HG03378 (cell line): ENCODE measurements around the gene TRAF2.

Experiments used
- ATAC-seq: cut with Tn5 transposase; IDR thresholded peaks from one replicate; pipeline ENCODE4 v1.9.1; 2021; ENCODE audit warnings: mild to moderate bottlenecking, moderate library complexity; ENCODE audit not compliant: unreplicated experiment

TRAF2 gene

DNA sequence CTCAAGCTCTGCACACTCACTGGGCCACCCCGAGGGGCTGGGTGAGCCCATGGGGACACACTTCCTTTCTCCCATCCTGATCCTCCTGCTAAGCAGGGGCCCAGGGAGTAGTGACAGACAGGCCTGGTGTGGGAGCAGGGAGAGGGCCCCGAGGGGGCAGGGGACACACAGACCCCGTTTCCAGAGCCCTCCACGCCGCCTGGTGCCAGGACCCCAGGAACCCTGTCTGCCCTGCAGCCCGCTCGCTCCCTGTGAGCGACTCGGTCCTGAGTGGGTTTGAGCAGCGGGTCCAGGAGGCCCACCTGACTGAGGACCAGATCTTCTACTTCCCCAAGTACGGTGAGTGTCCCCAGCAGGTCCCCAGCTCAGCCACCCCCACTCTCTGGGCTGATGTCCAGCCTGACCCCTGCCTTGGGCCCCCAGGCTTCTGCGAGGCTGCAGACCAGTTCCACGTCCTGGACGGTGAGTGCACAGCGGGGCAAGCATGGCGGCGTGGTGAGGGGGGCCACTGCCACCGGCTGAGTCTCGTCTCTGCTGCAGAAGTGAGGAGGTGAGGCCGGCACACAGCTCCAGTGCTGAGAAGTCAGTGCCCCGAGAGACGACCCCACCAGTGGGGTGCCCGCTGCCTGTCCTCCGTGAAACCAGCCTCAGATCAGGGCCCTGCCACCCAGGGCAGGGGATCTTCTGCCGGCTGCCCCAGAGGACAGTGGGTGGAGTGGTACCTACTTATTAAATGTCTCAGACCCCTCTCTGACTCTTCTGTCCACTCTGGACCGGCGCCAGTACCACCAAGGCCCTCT, 60.1 kb downstream of the TRAF2 start:
- ATAC-seq = no peak

DNA sequence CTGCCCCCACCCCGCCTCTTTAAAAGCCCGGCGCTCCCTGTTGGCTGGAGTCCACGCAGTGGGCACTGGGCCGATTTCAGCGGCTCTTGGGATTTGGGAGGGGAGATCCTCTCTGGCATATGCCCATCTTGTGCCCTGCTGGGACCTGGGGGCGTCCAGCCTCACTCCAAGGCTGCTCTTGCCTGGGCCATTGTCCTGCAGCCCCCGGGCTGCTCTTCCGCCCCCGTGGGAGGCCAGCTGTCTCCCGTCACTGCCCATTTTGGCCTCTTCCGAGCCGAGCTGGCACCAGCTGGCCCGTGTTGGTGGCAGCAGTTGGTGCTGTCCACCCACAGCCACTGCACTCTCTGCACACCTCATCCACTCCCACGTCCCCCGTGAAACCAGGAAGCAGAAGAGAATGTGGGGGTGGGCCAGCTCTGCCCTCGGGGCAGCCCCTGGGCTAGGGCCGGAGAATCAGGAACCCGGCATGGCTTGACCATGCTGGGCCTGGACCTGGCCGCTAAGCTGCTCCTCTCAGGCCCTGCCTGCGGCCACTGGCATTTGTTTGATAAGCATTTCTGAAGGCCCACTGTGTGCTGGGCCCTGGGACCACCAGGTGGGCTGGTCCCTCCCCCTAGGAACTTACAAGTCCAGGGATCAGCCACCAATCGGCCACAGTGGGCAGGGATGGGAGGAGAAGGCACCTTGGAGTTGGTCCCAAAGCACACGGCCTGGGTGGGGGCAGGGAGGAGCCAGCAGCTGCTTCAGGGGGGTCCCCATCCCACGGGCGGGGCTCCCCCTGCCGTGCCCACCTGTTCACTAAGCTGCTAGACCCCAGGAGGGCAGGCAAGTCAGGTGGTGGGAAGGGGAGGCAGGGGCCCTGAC, 60.9 kb downstream of the TRAF2 start:
- no peak for ATAC-seq

DNA sequence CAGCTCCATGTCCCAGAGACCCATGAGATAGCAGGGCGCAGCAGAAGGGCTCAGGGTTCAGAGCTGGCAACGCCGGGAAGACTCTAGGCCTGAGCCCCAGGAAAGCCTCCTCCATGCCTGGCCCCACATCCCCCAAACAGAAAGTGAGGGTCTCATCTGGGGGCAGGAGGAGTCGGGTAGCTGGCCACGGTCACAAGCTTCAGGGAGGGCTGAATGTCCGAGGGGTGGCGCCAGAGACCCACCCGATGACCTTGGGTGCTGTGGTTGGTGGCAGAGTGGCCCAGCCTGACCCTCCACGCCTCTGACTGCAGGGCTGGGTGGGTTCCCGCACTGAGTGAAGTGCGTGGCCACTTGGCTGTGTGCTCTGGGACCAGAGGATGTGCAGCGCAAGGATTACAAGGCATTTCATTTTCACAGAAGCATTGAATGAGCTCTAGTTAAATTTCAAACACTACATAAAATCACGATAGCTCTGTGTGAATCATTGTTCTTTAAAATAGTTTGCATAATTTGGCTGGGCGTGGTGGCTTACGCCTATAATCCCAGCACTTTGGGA, 61.7 kb downstream of the TRAF2 start:
- ATAC-seq = no peak

DNA sequence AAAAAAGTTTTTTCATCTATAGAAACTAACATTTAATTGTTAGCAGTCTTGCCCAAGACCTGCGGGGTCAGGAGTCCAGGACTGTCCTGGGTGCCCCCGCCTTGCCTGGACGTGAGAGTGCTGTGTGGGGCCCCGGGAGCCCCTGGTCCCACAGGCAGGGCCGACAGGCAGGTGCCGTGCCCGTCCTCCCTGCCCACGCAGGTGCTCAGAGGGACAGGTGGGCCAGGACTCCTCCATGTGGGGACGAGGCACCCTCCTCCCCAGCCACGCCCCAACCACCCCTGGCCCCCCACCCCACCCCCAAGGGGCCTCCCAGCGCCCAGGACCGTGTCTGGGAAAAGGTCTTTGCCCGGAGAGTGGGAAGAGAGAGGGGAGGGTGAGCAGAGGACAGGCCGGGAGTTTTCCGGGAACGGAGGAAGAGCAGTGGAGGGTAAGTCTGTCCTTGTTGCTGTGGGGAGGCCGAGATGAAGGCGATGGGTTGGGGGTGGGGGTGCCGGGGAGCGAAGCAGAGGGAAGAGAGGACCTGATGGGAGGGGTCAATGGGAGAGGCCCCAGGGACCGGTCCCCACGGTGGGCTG, 63.0 kb downstream of the TRAF2 start:
- no peak for ATAC-seq

DNA sequence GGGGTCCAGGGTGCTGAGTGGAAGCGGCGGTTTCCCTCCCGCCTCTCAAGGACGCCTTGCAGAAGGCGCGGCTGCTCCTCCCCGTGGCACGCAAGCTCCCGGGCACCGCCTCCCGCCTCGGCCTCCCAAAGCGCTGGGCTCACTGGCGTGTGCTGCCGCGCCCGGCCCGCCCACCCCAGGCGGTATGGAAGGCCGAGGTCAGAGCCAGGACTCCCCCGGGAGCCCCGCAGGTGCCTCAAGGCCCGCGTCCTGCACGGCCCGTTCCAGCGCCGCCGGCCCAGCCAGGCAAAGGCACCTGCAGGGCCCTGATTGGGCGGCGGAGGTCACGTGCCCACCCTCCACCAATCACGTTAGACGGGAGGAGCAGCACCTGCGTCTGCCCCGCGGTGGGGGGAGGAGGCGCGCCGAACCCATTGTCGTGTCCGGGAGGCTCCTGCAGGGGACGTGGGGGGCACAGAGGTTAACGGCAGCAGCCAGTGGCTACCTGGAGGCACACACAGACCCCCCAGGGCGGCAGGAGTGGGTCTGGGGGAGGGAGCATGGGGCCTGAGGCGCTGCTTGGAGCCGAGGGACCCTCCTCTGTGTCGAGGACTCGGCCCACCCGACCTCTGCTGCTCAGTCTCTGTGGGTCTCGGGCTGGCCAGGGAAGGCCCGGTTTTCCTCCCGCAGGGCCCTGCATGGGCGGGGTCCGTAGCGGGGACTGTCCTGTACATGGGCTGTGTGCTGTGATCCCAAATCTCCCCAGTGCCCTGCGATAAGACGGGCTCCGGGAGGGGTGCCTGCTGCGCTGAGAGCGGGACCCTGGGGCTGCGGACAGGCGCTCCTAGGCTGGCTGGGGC, 63.7 kb downstream of the TRAF2 start:
- ATAC-seq = peak; percentile 53

DNA sequence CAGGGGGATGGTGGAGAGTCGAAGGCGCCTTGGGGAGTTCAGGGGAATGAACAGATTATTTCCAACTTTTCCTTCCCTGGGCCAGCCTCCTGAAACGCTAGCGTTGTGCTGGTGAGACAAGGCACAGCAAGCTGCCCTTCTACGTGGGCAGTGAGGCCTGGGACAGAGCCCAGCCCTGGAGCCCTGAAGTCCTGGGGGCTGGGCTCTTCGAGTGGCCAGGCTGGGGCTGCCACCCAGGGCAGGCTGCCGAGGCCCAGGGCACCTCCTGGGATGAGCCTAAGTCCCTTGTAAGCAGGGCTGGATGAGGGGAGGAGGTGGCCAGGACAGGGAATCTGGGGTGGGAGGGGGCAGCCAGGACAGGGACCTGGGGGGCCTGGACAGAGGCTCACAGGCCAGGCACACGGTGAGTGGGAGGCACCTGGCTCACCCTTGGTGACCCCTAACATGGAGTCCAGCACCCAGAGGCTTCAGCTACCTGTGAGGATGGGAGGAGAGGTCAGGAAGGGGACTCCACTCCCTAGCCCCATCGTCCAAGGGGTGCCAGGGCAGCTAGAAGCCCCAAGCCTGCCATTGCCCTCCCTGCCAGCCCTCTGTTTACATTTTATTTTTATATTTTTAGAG, 64.5 kb downstream of the TRAF2 start:
- no peak for ATAC-seq

DNA sequence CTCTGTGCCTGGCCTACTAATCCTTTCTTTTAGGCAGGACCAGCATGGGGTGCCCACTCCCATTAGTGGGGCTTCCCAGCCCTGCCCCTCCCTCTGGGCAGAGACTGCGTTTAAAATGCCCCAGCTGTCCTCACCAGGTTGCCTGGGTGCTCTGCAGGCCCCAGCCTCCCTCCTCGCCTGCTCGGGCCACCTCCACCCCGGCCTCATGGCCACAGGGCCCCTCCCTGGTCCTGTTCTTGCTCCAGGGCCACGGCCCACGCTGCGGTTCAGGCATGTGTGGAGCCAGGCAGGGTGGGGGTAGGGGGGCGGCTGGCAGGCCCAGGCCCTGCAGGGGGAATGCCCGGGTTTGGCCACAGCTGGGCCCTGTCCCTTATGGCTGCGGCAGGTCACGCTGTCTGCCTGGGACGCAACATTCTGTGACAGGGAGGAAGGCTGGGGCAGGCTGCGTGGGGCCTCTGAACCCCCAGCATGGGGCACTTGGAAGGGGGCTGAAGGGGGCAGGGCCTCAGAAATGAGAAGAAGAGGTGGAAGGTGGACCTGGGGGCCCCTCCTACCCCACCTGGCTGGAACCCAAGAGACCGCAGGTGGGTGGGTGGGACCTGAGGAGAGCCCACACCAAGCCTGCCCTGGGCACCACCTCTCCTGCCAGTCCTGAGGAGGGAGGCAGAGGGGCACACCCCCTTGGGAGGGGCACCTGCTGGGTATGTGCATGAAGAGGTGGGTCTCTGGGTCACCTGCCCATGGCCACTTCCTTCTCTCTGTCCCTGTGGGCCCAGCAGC, 65.4 kb downstream of the TRAF2 start, which contains the start of gene LCN12:
Gene LCN12, plus strand, starts transcription at position 733 of the 780 bp plus-strand sequence. CDS start 55 bp downstream, outside the sequence.
- ATAC-seq = no peak

DNA sequence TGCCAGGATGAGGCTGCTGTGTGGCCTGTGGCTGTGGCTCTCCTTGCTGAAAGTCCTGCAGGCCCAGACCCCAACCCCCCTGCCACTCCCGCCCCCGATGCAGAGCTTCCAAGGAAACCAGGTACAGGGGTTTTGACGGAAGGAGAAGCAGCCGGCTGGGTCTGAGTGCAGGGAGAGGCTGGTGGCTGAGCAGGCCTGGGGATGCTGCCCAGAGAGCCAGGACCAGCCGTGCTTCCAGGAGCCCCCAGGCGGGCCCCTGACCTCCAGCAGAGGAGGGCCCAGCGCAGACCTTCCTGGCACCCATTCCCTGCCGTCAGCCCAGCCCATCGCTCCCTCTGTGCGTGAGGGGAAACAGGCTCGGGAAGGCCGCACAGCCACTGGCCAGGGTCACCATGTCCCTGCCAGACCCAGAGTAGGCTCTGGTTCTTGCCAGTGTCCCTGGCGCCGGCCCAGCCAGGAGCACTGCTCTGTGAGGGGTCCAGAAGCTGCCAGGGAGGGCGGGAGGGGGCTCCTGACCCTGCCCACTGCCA, 66.1 kb downstream of the TRAF2 start:
- ATAC-seq = no peak

DNA sequence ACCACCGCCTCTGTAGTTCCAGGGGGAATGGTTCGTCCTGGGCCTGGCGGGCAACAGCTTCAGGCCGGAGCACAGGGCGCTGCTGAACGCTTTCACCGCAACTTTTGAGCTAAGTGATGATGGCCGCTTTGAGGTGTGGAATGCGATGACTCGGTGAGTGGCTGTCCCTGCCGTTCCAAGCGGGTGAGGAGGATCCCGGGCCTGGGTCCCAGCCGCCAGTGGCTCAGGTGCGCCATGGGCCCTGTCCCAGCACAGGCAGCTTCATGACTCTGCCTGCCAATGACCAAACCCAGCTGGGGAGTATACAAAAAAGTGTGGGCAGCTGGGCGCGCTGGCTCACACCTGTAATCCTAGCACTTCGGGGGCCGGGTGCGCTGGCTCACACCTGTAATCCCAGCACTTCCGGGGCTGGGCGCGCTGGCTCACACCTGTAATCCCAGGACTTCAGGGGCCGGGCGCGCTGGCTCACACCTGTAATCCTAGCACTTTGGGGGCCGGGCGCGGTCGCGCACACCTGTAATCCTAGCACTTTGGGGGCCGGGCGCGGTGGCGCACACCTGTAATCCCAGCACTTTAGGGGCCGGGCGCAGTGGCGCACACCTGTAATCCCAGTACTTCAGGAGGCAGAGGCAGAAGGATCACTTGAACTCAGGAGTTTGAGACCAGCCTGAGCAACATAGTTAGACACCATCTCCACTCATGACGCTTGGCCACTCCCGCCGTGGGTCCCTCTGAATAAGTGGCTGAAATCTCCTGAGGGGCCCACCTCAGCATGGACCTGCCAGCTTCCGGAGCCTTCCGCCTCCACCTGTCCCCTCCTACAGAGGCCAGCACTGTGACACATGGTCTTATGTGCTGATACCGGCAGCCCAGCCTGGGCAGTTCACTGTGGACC, 66.8 kb downstream of the TRAF2 start:
- no peak for ATAC-seq

DNA sequence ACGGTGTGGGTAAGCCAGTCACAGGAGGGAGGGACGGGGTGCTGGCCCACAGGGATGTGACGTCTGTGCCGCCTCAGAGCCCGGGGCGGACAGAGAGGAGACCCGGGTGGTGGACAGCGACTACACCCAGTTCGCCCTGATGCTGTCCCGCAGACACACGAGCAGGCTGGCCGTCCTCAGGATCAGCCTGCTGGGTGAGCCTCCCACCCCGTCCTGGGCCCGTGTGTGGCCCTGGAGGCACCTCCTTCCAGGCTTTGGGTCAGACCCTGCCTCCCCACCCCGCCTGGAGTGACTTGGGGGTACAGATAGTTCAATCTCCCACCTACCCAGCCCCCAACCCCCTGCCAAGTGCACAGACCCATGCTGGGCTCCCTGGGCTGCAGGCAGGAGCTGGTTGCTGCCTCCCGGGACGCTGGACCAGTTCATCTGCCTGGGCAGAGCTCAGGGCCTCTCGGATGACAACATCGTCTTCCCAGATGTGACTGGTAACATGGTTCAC, 67.5 kb downstream of the TRAF2 start:
- ATAC-seq = no peak

DNA sequence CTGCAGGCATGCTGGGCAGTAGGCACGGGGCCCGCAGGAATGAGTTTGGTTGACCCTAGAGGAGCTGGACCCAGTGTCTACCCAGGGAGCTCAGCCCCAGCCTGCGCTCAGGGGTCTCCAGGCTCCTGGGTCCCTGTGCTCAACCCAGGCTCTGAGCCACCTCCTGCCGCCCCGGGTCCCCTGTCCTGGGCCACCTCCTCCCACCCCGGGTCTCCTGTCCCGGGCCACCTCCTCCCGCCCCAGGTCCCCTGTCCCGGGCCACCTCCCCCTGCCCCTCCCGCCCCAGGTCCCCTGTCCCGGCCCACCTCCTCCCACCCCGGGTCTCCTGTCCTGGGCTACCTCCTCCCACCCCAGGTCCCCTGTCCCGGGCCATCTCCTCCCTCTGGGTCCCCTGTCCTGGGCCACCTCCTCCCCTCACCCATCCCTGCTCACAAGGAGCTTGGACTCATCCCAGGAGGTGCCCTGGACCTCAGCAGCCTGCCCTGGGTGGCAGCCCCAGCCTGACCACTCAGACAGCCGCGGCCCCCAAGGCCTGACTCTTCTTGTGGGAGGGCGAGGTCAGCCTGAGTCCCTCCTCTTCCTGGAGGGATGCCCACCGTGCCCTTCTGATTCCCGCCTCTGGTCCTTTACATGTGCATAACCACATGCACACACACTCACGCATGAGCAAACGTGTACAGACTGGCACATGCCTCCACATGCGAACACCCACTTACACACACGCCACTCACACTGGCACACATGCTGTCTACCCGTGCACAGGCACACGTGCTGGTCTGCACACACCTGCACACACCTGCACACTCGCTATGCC, 68.2 kb downstream of the TRAF2 start:
- ATAC-seq = no peak

DNA sequence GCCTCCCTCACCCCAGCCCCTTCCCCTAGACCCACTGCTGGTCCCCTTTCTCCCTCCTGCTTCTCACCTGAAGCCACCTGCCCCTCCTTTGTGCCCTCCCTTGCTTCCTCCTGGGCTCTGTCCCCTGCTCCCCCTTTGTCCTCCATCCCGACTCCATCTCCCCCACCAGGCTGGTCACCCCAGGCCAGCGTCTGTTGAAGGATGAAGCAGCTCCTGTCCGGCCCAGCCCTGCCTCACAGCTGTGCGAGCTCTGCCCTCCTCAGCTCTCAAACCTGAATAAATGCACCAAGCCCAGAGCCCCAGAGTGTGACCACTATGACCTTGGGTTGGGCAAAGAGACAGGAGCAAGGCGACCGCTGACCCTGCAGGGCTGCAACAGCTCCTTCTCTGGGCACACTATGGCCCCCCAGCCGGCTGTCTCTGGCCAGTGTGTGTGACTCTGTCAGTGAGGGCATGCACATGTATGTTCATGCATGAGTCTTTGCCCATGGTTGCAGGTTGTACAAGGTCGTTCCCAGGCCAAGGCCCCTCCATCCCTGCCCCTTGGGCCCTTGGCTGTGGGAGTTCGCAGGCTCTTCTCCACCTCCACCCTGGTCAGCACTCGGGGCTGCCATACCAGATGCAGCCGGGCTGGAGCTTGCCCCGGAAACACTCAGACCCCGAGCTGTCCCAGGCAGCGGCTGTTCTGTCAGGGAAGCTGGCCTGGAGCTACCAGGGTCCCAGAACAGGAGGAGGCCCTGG, 69.1 kb downstream of the TRAF2 start:
- ATAC-seq = no peak

DNA sequence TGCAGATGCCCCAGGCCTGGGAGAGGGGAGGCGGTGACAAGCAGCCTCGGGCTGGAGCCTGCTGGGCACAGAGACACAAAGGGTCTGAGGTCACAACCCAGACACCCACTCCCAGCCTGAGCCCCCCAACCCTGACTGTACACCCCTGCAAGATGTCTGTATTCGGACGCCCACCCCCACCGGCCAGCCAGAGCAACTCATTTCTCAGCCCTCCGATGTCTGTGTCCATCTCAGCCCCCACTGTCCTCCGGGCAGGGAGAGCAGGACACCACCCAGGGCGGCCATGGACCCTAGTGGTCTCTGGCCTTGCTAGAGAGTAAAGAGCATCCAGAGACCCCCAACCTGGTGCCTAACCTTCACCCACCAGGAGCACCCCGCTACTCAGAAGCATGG, 69.6 kb downstream of the TRAF2 start:
- no peak for ATAC-seq

DNA sequence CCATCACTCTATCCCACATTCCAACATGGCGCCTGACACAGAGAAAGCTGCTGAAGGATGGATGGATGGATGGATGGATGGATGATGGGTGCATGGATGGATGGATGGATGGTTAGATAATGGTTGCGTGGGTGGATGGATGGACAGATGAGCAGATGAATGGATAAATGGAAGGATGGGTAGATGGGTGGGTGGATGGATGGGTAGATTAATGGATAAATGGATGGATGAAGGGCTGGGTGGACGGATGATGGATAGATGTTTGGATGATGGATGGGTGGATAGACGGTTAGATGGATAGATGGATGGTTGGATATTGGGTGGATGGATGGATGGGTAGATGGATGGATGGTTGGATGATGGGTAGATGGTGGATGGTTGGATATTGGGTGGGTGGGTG, 70.3 kb downstream of the TRAF2 start:
- ATAC-seq = no peak

DNA sequence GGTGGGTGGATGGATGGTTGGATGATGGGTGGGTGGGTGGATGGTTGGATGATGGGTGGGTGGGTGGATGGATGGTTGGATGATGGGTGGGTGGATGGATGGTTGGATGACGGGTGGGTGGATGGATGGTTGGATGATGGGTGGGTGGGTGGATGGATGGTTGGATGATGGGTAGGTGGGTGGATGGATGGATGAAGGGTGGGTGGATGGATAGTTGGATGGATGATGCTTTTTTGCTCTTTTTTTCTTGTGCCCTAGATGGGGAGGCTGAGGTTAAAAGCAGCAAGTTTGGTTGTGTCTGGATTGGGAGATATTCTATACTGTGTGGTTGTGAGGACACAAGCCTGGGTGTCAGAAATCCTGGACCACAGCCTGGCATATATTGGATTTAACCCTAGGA, 71.1 kb downstream of the TRAF2 start:
- no peak for ATAC-seq

DNA sequence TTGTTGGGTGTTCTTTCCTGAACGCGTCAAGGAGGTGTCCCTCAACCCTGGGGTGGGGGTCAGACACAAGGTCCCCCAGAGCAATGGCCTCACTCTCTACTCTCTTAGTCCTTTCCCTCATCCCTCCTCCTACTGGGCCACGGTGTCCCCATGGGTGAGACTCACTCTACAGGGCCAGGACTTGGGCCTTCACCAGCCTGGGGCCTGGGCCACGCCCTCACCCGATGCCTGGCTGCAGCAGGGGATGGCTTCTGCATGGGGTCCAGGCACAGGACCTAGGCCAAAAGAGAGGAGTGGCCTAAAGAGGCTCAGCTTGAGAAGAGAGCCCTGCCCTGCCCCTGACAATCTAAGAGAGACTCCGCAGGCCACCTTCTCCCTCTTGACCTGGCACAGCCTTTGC, 71.6 kb downstream of the TRAF2 start:
- no peak for ATAC-seq
